Effector memory CD4-positive, alpha-beta T cell (primary cell): ENCODE data around the gene MS4A10.

ENCODE experiments used
- DNase-seq, 3 donors: peaks; one replicate each; pipeline ENCODE4 v3.0.0-alpha.2; 2020
- H3K27ac ChIP-seq: 2 replicates; pipeline ENCODE4 v1.7.0; 2013; ENCODE audit warnings: mild to moderate bottlenecking, low read length, moderate library complexity; ENCODE audit not compliant: insufficient read depth, poor library complexity, severe bottlenecking
- H3K27me3 ChIP-seq: replicated peaks from 2 replicates; pipeline ENCODE4 v1.7.0; 2013; ENCODE audit warnings: mild to moderate bottlenecking, low read length; ENCODE audit not compliant: insufficient read depth, control insufficient read depth, poor library complexity, severe bottlenecking
- H3K36me3 ChIP-seq: 2 replicates; pipeline ENCODE4 v1.7.0; 2013; ENCODE audit warnings: mild to moderate bottlenecking, low read length, moderate library complexity; ENCODE audit not compliant: control insufficient read depth, insufficient read depth
- H3K4me1 ChIP-seq: 2 replicates; pipeline ENCODE4 v1.7.0; 2013; ENCODE audit warnings: low read length, mild to moderate bottlenecking; ENCODE audit not compliant: control insufficient read depth, insufficient read depth, poor library complexity, severe bottlenecking
- H3K4me3 ChIP-seq: 2 replicates; pipeline ENCODE4 v1.7.0; 2013; ENCODE audit warnings: low read length, low read depth, mild to moderate bottlenecking; ENCODE audit not compliant: insufficient read depth, poor library complexity, severe bottlenecking
- H3K9me3 ChIP-seq: 2 replicates; pipeline ENCODE4 v1.7.0; 2013; ENCODE audit warnings: mild to moderate bottlenecking, low read length, moderate library complexity; ENCODE audit not compliant: control insufficient read depth

Gene MS4A10

GRCh38 chr11:60797846-60798630 lies 12.9 kb downstream of the MS4A10 start:
- no peak overlapping the region for H3K27ac ChIP-seq
- DNase-seq = no peak
- H3K4me3 ChIP-seq = no peak overlapping the region
- H3K27me3 ChIP-seq = peaks cover 3% of the 10 kb centered on the region
- H3K36me3 ChIP-seq = no peaks in the 10 kb centered on the region
- H3K4me1 ChIP-seq = no peaks in the 10 kb centered on the region
- H3K9me3 ChIP-seq = no peaks in the 10 kb centered on the region

GRCh38 chr11:60798631-60799030 lies 13.5 kb downstream of the MS4A10 start:
- Histone ChIP-seq H3K27me3 (peaks cover 3% of the 10 kb centered on the region), H3K4me3 (no peak overlapping the region), H3K4me1 (no peaks in the 10 kb centered on the region), H3K36me3 (no peaks in the 10 kb centered on the region), H3K9me3 (no peaks in the 10 kb centered on the region), H3K27ac (no peak overlapping the region)
- no peak for DNase-seq

GRCh38 chr11:60801194-60801593 lies 16.1 kb downstream of the MS4A10 start:
- no peaks in the 10 kb centered on the region for H3K36me3 ChIP-seq
- H3K27ac ChIP-seq = no peak overlapping the region
- H3K9me3 ChIP-seq = no peaks in the 10 kb centered on the region
- peaks cover 3% of the 10 kb centered on the region for H3K27me3 ChIP-seq
- no peak overlapping the region for H3K4me3 ChIP-seq
- no peak for DNase-seq
- H3K4me1 ChIP-seq = no peaks in the 10 kb centered on the region

GRCh38 chr11:60803273-60803936 lies 18.3 kb downstream of the MS4A10 start:
- H3K4me1 ChIP-seq = no peaks in the 10 kb centered on the region
- DNase-seq = no peak

GRCh38 chr11:60809249-60809648 lies 24.1 kb downstream of the MS4A10 start:
- Histone ChIP-seq H3K9me3 (no peaks in the 10 kb centered on the region), H3K27me3 (no peaks in the 10 kb centered on the region), H3K27ac (no peak overlapping the region), H3K4me1 (no peaks in the 10 kb centered on the region), H3K4me3 (no peak overlapping the region), H3K36me3 (no peaks in the 10 kb centered on the region)
- DNase-seq = no peak

More at GRCh38 chr11:60803273-60803936, 18.3 kb downstream of the MS4A10 start:
- H3K27ac ChIP-seq = no peak overlapping the region
- no peaks in the 10 kb centered on the region for H3K27me3 ChIP-seq
- no peaks in the 10 kb centered on the region for H3K36me3 ChIP-seq
- no peaks in the 10 kb centered on the region for H3K9me3 ChIP-seq
- no peak overlapping the region for H3K4me3 ChIP-seq

- Histone ChIP-seq H3K27me3 (no peaks in the 10 kb centered on the region), H3K9me3 (no peaks in the 10 kb centered on the region), H3K36me3 (no peaks in the 10 kb centered on the region), H3K4me1 (no peaks in the 10 kb centered on the region), H3K4me3 (no peak overlapping the region), H3K27ac (no peak overlapping the region)
- DNase-seq = no peak
Measured at GRCh38 chr11:60809691-60810090, 24.6 kb downstream of the MS4A10 start.

GRCh38 chr11:60810151-60810550 lies 25.0 kb downstream of the MS4A10 start:
- Histone ChIP-seq H3K27ac (no peak overlapping the region), H3K9me3 (no peaks in the 10 kb centered on the region), H3K27me3 (no peaks in the 10 kb centered on the region), H3K36me3 (no peaks in the 10 kb centered on the region), H3K4me3 (no peak overlapping the region), H3K4me1 (no peaks in the 10 kb centered on the region)
- DNase-seq = no peak

GRCh38 chr11:60810569-60810968 lies 25.4 kb downstream of the MS4A10 start:
- Histone ChIP-seq H3K27me3 (no peaks in the 10 kb centered on the region), H3K36me3 (no peaks in the 10 kb centered on the region), H3K4me1 (no peaks in the 10 kb centered on the region), H3K4me3 (no peak overlapping the region), H3K27ac (no peak overlapping the region), H3K9me3 (no peaks in the 10 kb centered on the region)
- DNase-seq = no peak

GRCh38 chr11:60813324-60813723 lies 28.2 kb downstream of the MS4A10 start:
- no peak for DNase-seq
- H3K36me3 ChIP-seq = no peaks in the 10 kb centered on the region
- H3K27ac ChIP-seq = no peak overlapping the region
- peaks cover 10% of the 10 kb centered on the region for H3K9me3 ChIP-seq
- H3K27me3 ChIP-seq = no peaks in the 10 kb centered on the region
- no peak overlapping the region for H3K4me3 ChIP-seq
- no peaks in the 10 kb centered on the region for H3K4me1 ChIP-seq

- no peaks in the 10 kb centered on the region for H3K4me1 ChIP-seq
- H3K4me3 ChIP-seq = no peak overlapping the region
- no peak overlapping the region for H3K27ac ChIP-seq
- H3K27me3 ChIP-seq = no peaks in the 10 kb centered on the region
- H3K36me3 ChIP-seq = no peaks in the 10 kb centered on the region
- H3K9me3 ChIP-seq = peaks cover 10% of the 10 kb centered on the region
- DNase-seq = no peak
Measured at GRCh38 chr11:60814112-60814511, 29.0 kb downstream of the MS4A10 start.
